Esophagus (tissue), 2 donors: ENCODE results near the gene AREL1. TPM values are rescaled to one million over a fixed set of nuclear protein-coding genes. Genes with fewer than 3 reads are reported as not detected.

Source experiments
- H3K27ac ChIP-seq, 2 donors: one replicate each; pipeline ENCODE4 v1.5.1; 2013; ENCODE audit warnings: low read depth in 2 of 2, mild to moderate bottlenecking in 2 of 2, inconsistent platforms in 1 of 2, low read length in 1 of 2, moderate library complexity in 1 of 2
- H3K27me3 ChIP-seq, 2 donors: one replicate each; pipeline ENCODE4 v1.6.1; 2013; ENCODE audit warnings: low read length in 2 of 2, control low read depth in 1 of 2, mild to moderate bottlenecking in 1 of 2; ENCODE audit not compliant: insufficient read depth in 2 of 2, control insufficient read depth in 1 of 2
- H3K36me3 ChIP-seq, 2 donors: one replicate each; pipeline ENCODE4 v1.6.1; 2013; ENCODE audit warnings: low read length in 1 of 2; ENCODE audit not compliant: control insufficient read depth in 2 of 2, insufficient read depth in 2 of 2
- H3K4me1 ChIP-seq, 2 donors: one replicate each; pipeline ENCODE4 v1.6.1; 2013; ENCODE audit warnings: low read length in 1 of 2; ENCODE audit not compliant: control insufficient read depth in 2 of 2, insufficient read depth in 2 of 2
- H3K4me3 ChIP-seq, 2 donors: one replicate each; pipeline ENCODE4 v1.5.1; 2013; ENCODE audit warnings: low read length in 2 of 2, mild to moderate bottlenecking in 2 of 2, low read depth in 1 of 2, moderate library complexity in 1 of 2
- H3K9me3 ChIP-seq, 2 donors: one replicate each; pipeline ENCODE4 v1.6.1; 2013; ENCODE audit warnings: mild to moderate bottlenecking in 2 of 2, low read depth in 1 of 2, low read length in 1 of 2, moderate library complexity in 1 of 2; ENCODE audit not compliant: control insufficient read depth in 2 of 2, insufficient read depth in 1 of 2
- WGBS, 2 donors: extraction: QIAGEN DNeasy Blood & Tissue Kit; methylation state at CpG; one replicate each; pipeline ENCODE4 v1.1.7; 2013; 5-methylcytosine and 5-hydroxymethylcytosine counted together
- polyA plus RNA-seq, 2 donors: library from polyadenylated mRNA; stranded (reverse); fragments of 200-250 nt; gene quantifications; one replicate each; pipeline ENCODE4 v1.2.3, GENCODE V29; 2013
- donor health status: healthy with polysubstance abuse.
- donor health status: Bipolar disorder and iron deficiency.

The AREL1 gene
- polyA plus RNA-seq, 2 donors: 8.0 to 9.3 TPM

- Histone ChIP-seq H3K36me3 (peaks cover 0 to 2% of the 10 kb centered on the region in 2 donors), H3K9me3 (no peaks in the 10 kb centered on the region), H3K27me3 (no peaks in the 10 kb centered on the region), H3K4me3 (no peak overlapping the region), H3K4me1 (no peaks in the 10 kb centered on the region), H3K27ac (no peak overlapping the region)
- 67 to 78% methylated on average over 2 of the region's 2 CpGs for WGBS, 2 donors
Observed at GRCh38 chr14:74655599-74656395, 57.1 kb downstream of the AREL1 start.

GRCh38 chr14:74654931-74655330 lies 57.9 kb downstream of the AREL1 start:
- H3K4me1 ChIP-seq: no peaks in the 10 kb centered on the region
- H3K9me3 ChIP-seq: no peaks in the 10 kb centered on the region
- no peak overlapping the region for H3K4me3 ChIP-seq
- H3K27ac ChIP-seq: no peak overlapping the region
- no peaks in the 10 kb centered on the region for H3K27me3 ChIP-seq
- no peaks in the 10 kb centered on the region for H3K36me3 ChIP-seq
- 82 to 85% methylated on average over 3 of the region's 3 CpGs for WGBS, 2 donors

GRCh38 chr14:74653386-74654138 lies 59.3 kb downstream of the AREL1 start:
- Histone ChIP-seq H3K4me3 (no peak overlapping the region), H3K36me3 (no peaks in the 10 kb centered on the region), H3K27me3 (no peaks in the 10 kb centered on the region), H3K4me1 (peaks cover 2 to 11% of the 10 kb centered on the region in 2 donors), H3K27ac (no peak overlapping the region), H3K9me3 (no peaks in the 10 kb centered on the region)
- 79 to 82% methylated on average over 15 of the region's 15 CpGs for WGBS, 2 donors

GRCh38 chr14:74652541-74652940 lies 60.3 kb downstream of the AREL1 start:
- Histone ChIP-seq H3K36me3 (no peaks in the 10 kb centered on the region), H3K4me1 (peaks cover 7 to 18% of the 10 kb centered on the region in 2 donors)

GRCh38 chr14:74650927-74651686 lies 61.8 kb downstream of the AREL1 start:
- Histone ChIP-seq H3K36me3 (no peaks in the 10 kb centered on the region), H3K9me3 (no peaks in the 10 kb centered on the region), H3K4me1 (peaks cover 7 to 24% of the 10 kb centered on the region in 2 donors), H3K27ac (no peak overlapping the region), H3K27me3 (no peaks in the 10 kb centered on the region), H3K4me3 (no peak overlapping the region)
- 91 to 94% methylated on average over 1 of the region's 1 CpG for WGBS, 2 donors

More at GRCh38 chr14:74652541-74652940, 60.3 kb downstream of the AREL1 start:
- Histone ChIP-seq H3K4me3 (no peak overlapping the region), H3K27me3 (no peaks in the 10 kb centered on the region), H3K27ac (no peak overlapping the region), H3K9me3 (no peaks in the 10 kb centered on the region)
- WGBS, 2 donors: 77 to 81% methylated on average over 4 of the region's 4 CpGs

GRCh38 chr14:74649673-74650072 lies 63.2 kb downstream of the AREL1 start:
- 51 to 68% methylated on average over 2 of the region's 2 CpGs for WGBS, 2 donors
- peak overlapping the region in 1 of 2 donors; percentile 23 for H3K27ac ChIP-seq
- H3K4me3 ChIP-seq: no peak overlapping the region
- no peaks in the 10 kb centered on the region for H3K27me3 ChIP-seq
- peaks cover 7 to 27% of the 10 kb centered on the region in 2 donors for H3K4me1 ChIP-seq
- H3K36me3 ChIP-seq: no peaks in the 10 kb centered on the region
- no peaks in the 10 kb centered on the region for H3K9me3 ChIP-seq

- Histone ChIP-seq H3K27me3 (no peaks in the 10 kb centered on the region), H3K4me3 (no peak overlapping the region), H3K4me1 (peaks cover 7 to 27% of the 10 kb centered on the region in 2 donors), H3K27ac (peak overlapping the region; percentile 6 to 59), H3K9me3 (no peaks in the 10 kb centered on the region), H3K36me3 (no peaks in the 10 kb centered on the region)
- 53 to 75% methylated on average over 7 of the region's 7 CpGs for WGBS, 2 donors
Observed at GRCh38 chr14:74649167-74649566, 63.7 kb downstream of the AREL1 start.

- Histone ChIP-seq H3K36me3 (no peaks in the 10 kb centered on the region), H3K27me3 (no peaks in the 10 kb centered on the region), H3K9me3 (no peaks in the 10 kb centered on the region), H3K27ac (peak overlapping the region; percentile 50 to 59), H3K4me3 (no peak overlapping the region), H3K4me1 (peaks cover 7 to 27% of the 10 kb centered on the region in 2 donors)
- WGBS, 2 donors: 37 to 50% methylated on average over 7 of the region's 7 CpGs
Observed at GRCh38 chr14:74648601-74649000, 64.3 kb downstream of the AREL1 start.

- H3K27ac ChIP-seq: peak overlapping the region; percentile 59 to 69
- no peak overlapping the region for H3K4me3 ChIP-seq
- 23% methylated on average over 7 of the region's 7 CpGs for WGBS, 2 donors
Observed at GRCh38 chr14:74647678-74648461, 65.0 kb downstream of the AREL1 start.

More at GRCh38 chr14:74647678-74648461, 65.0 kb downstream of the AREL1 start:
- Histone ChIP-seq H3K27me3 (no peaks in the 10 kb centered on the region), H3K9me3 (no peaks in the 10 kb centered on the region), H3K36me3 (no peaks in the 10 kb centered on the region), H3K4me1 (peaks cover 7 to 27% of the 10 kb centered on the region in 2 donors)
